GM18502 (cell line): ENCODE data around the gene PTPRF.
"Not testable (repeated sequence)": the region's sequence is repeated elsewhere in the genome, so short reads cannot be mapped to it uniquely, and the experiment has no call there.

Source experiments
- ATAC-seq: cut with Tn5 transposase; IDR thresholded peaks from one replicate; pipeline ENCODE4 v1.9.1; 2021; ENCODE audit warnings: mild to moderate bottlenecking; ENCODE audit not compliant: unreplicated experiment, poor library complexity

PTPRF gene

GRCh38 chr1:43619996-43620920 lies 89.6 kb downstream of the PTPRF start:
- ATAC-seq: no peak

DNA sequence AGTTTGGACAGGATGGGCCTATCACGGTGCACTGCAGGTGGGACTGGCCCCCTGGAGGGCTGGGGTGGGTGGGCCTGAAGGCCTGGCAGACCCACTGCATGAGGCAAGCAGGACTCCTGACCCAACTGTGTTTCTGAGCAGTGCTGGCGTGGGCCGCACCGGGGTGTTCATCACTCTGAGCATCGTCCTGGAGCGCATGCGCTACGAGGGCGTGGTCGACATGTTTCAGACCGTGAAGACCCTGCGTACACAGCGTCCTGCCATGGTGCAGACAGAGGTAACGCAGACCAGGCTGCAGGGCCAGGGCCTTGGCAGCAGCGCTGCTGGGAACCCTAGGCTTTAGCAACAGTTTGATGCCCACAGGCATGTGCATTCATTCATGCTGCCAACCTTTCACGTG lies 90.3 kb downstream of the PTPRF start:
- ATAC-seq: no peak

DNA sequence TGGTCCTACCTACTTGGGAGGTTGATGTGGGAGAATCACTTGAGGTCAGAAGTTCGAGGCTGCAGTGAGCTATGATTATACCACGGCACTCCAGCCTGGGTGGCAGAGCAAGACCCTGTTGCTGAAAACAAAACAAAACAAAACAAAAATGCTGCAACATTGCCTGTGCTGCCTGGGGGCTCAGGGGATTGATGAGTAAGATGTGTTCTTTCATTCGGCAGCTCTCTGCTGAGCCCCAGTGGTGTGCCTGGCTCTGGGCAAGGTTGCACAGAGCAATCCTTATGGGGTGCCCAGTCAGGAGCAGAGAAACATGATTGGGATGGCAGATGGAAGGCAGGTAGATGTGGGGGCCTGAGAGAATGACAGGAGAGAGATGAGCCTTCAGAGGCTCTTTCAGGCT lies 90.7 kb downstream of the PTPRF start:
- no peak for ATAC-seq

- ATAC-seq: no peak
Observed at GRCh38 chr1:43621861-43622260, 91.2 kb downstream of the PTPRF start.

GRCh38 chr1:43622471-43622870 lies 91.8 kb downstream of the PTPRF start:
- no peak for ATAC-seq

GRCh38 chr1:43622901-43623780 lies 92.5 kb downstream of the PTPRF start:
- no peak for ATAC-seq

DNA sequence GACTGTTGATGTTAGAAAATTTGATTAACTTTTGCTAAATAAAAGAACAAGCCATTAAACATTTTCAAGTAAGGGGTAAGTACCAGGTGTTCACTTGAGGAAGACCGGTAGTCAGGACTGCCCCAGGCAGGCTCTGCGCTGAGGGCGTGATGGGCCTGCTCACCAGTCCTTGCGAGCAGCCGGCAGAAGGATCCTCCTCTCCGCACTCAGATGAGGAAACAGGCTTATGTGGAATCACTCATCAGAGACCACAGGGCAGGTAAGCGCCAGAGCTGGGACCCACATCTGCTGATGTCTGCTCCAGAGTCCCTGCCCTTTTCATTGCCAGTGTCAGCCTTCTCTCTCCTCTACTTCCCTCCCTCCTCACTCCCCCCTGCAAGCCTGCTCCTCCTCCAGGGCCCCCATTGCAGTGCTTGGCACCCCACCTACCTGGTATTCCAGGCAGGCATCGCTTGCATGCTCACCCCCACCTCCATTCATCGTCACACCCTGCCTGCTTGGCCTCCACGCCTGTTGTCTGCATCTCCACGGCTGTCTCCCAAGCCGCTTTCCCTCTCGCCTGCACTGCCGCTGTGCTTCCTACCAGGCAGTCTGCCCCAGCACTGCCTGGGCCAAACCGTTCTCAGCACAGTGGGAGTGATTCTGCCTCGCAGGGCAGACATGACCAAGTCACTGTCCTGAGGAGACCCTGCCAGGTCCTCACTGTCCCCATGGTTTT lies 94.5 kb downstream of the PTPRF start:
- ATAC-seq: no peak

- no peak for ATAC-seq
Observed at GRCh38 chr1:43632135-43632670, 101.5 kb downstream of the PTPRF start.

GRCh38 chr1:43634721-43635120 lies 104.0 kb downstream of the PTPRF start:
- no peak for ATAC-seq

- no peak for ATAC-seq
Observed at GRCh38 chr1:43636006-43636641, 105.4 kb downstream of the PTPRF start.

DNA sequence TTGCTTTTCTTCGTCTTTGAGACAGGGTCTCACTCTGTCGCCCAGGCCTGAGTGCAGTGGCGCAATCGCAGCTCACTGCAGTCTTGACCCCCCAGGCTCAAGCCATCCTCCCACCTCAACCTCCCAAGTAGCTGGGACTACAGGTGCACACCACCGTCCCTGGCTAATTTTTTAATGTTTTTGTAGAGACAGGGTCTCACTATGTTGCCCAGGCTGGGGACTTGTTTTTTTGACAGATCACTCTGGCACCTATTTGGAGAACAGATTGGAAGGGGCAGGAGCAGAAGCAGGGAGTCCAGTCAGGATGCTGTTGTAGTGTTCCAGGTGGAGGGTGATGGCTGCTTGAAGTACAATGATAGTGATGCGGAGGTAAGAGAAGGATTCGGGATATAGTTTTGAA lies 106.6 kb downstream of the PTPRF start:
- no peak for ATAC-seq

- ATAC-seq: not testable (repeated sequence)
Observed at GRCh38 chr1:43638381-43638780, 107.7 kb downstream of the PTPRF start.

GRCh38 chr1:43639976-43640794 lies 109.5 kb downstream of the PTPRF start:
- no peak for ATAC-seq

DNA sequence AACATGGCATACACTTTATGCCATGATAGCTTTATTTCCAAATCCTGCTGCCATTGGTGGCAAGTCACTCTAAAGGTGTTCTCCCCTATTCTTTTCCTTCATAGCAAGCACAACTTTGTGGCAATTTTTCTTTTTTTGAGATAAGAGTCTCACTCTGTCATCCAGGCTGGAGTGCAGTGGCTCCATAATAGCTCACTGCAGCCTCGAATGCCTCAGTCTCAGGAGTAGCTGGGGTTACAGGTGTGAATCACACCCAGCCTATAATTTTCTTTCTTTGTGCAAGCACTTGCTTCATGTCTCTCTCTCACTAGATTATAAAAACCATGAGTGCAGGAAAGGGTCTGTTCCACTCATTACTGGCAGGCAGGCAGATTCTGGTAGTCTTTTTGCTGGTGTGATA lies 113.9 kb downstream of the PTPRF start:
- ATAC-seq: no peak

GRCh38 chr1:43645461-43645860 lies 114.8 kb downstream of the PTPRF start:
- ATAC-seq: no peak

- ATAC-seq: not testable (repeated sequence)
Observed at GRCh38 chr1:43647331-43647730, 116.6 kb downstream of the PTPRF start.

DNA sequence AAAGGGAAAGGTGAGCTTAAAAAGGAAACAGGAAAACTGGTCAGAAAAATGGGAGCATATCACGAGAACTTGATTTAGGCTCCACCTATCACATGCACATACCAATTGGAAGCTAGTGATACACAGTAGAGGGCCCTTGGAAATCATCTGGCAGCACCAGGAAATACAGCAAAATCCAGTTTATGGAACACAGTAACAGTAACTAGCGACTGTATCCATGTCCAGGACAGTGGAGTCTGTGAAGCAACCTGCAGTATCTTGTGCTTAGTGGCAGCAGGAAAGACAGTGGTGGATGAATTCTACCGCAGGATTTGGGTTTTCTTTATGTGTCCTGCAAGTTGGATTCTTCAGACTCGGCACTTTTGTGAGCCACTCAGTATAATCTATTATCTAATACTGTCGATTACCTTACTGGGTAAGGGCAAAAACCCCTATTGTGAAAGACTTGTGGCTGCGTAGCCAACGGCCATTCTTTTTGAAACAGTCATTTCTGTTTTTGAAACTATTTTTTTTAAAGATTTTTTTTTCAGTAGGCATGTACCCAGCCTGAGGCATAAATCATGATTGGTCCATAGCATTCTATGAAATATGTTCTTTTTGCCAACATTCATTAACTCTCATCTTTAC lies 117.7 kb downstream of the PTPRF start:
- no peak for ATAC-seq

DNA sequence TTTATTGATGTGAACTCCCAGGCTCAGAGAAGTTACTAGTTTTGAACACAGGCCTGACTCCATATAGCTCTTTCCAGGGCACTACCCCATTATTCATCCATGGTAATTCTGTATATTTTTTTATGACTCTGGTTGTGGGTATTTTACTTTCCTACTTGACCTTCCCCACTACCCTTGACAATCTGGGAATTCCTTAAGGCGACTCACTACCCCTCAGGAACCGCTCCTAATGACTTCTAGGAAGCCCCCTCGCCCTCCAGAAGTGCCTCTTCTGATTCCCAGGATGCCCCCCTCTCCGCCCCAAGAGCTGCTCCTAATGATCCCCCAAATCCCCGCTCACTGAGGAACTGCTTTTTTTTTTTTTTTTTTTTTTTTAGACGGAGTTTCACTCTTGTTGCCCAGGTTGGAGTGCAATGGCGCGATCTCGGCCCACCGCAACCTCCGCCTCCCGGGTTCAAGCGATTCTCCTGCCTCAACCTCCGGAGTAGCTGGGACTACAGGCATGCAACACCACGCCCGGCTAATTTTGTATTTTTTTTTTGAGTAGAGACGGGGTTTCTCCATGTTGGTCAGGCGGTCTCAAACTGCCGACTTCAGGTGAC lies 118.3 kb downstream of the PTPRF start:
- no peak for ATAC-seq
